Right cardiac atrium (tissue), 5 donors: ENCODE results near the gene ODF4. TPM values are rescaled to one million over a fixed set of nuclear protein-coding genes. Genes with fewer than 3 reads are reported as not detected.
"Not testable (repeated sequence)": the region's sequence is repeated elsewhere in the genome, so short reads cannot be mapped to it uniquely, and the experiment has no call there.

ENCODE experiments used
- ATAC-seq, 2 donors: fragments of 200-7000 bp; cut with Tn5 transposase; one replicate each; pipeline versions ENCODE4 v1.8.0 to v1.9.1; 2020; ENCODE audit warnings: moderate library complexity in 2 of 2, mild to moderate bottlenecking in 1 of 2
- DNase-seq, 3 donors: peaks; one replicate each; pipeline ENCODE4 v3.0.0-alpha.2; 2020
- H3K27ac ChIP-seq: one replicate; pipeline ENCODE4 v1.5.1; 2013; ENCODE audit warnings: mild to moderate bottlenecking, low read length, control low read depth, moderate library complexity
- H3K27me3 ChIP-seq: one replicate; pipeline ENCODE4 v1.6.1; 2013; ENCODE audit not compliant: control insufficient read depth, insufficient read depth
- H3K4me1 ChIP-seq: one replicate; pipeline ENCODE4 v1.6.1; 2013; ENCODE audit warnings: low read length; ENCODE audit not compliant: control insufficient read depth, insufficient read depth
- H3K4me3 ChIP-seq: one replicate; pipeline ENCODE4 v1.5.1; 2013; ENCODE audit warnings: low read length, control low read depth
- H3K9me3 ChIP-seq: one replicate; pipeline ENCODE4 v1.6.1; 2013; ENCODE audit warnings: low read length; ENCODE audit not compliant: control insufficient read depth
- WGBS: extraction: QIAGEN DNeasy Blood & Tissue Kit; methylation state at CpG from one replicate; pipeline ENCODE4 v1.1.7; 2013; 5-methylcytosine and 5-hydroxymethylcytosine counted together
- intact Hi-C, 4 donors: fragments of 100-400 bp; cut with DNase I; formaldehyde crosslinking; loops; one replicate each; pipeline versions ENCODE4 v1.11.0 to v1.14.0; 2022 to 2023
- polyA plus RNA-seq: library from polyadenylated mRNA; stranded (reverse); fragments of 200-250 nt; gene quantifications from one replicate; pipeline ENCODE4 v1.2.3, GENCODE V29; 2013
- total RNA-seq, 4 donors: library from RNA; stranded (reverse); fragmentation: NEBNext Ultra II Directional; extraction: Animal tissue kit (Norgen Biotek cat#: 25700); gene quantifications; one replicate each; pipeline ENCODE4 v1.2.1, GENCODE V29; 2021
- donor health status: healthy with polysubstance abuse.
- donor health status: DM: no; HTN: yes; CAD: no.
- donor health status: DM: no; HTN: no; CAD: no.
- donor health status: DM: no; HTN: yes; CAD: no; lungs with severe emphysema.
- donor health status: DM: yes; HTN: yes; CAD: no.

Gene ODF4
- total and polyA plus RNA-seq, 5 donors, result not detected

DNA sequence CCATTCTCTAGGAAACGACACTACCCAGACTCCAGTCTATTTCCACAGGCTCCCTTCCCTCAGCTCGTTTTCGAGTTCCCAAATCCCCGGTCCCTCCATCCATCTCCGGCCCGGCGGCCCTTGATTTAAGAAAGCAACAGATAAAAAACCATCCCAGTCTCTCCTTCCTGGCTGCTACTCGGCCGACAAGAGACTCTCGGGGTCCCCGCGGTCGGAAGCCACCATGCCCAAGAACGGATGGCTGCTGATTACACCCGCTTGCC lies 43.2 kb downstream of the ODF4 start:
- ATAC-seq, result peak; percentile 2 to 5
- H3K9me3 ChIP-seq, result no peaks in the 10 kb centered on the region
- intact Hi-C loops, result no loop called here
- peak overlapping the region; percentile 38 for H3K27ac ChIP-seq
- DNase-seq, result no peak
- peak overlapping the region; percentile 47 for H3K4me3 ChIP-seq
- peaks cover 6% of the 10 kb centered on the region for H3K4me1 ChIP-seq
- no peaks in the 10 kb centered on the region for H3K27me3 ChIP-seq
- WGBS, result under 1% methylated on average over 15 of the region's 15 CpGs

DNA sequence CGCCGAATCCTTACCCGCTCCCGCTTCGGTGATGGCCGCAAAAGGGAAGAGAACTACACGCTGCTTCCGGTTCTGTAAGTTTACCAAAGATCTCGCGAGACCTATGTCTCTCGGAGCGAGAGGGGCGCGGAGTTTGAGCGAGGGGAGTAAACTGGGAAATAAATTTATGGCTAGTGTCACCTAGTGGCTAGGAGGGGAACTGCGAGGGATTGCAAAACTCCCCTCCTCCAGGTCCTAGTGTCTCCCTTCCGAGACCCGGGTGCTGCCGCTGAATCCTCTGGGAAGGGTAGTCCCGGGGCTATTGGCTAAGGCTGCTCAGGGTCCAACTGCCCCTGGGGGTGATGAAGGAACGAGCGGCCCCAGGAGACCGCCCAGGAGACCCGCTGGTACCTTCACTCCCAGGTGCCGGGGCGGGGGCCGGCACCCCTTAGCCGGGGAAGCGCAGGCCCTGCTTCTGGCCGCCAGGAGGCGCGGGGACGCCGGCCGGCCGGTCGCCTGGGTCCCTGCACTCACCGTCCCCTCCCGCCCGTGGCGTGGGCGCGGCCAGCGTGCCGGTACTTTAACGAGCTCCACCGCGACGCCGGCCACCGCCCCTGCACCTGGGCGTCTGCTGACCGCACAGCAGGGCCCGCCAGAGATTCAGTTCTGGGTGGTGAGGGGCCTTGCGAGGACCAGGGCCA lies 43.6 kb downstream of the ODF4 start, which contains the start of gene RPL26:
RPL26 (minus strand) TSS at position 51 of the 680 bp plus-strand sequence. CDS start 883 bp downstream, outside the sequence.
- H3K27ac ChIP-seq, result peak within 1 kb of the TSS; percentile 73
- peak; percentile 94 to 96 for ATAC-seq
- peaks cover 6% of the 10 kb centered on the region for H3K4me1 ChIP-seq
- peak within 1 kb of the TSS; percentile 47 for H3K4me3 ChIP-seq
- WGBS, result under 1% methylated on average over 55 of the region's 55 CpGs
- peak; percentile 95 to 98 (median 97) for DNase-seq
- intact Hi-C loops, result no loop called here
- H3K9me3 ChIP-seq, result no peaks in the 10 kb centered on the region
- H3K27me3 ChIP-seq, result no peaks in the 10 kb centered on the region

DNA sequence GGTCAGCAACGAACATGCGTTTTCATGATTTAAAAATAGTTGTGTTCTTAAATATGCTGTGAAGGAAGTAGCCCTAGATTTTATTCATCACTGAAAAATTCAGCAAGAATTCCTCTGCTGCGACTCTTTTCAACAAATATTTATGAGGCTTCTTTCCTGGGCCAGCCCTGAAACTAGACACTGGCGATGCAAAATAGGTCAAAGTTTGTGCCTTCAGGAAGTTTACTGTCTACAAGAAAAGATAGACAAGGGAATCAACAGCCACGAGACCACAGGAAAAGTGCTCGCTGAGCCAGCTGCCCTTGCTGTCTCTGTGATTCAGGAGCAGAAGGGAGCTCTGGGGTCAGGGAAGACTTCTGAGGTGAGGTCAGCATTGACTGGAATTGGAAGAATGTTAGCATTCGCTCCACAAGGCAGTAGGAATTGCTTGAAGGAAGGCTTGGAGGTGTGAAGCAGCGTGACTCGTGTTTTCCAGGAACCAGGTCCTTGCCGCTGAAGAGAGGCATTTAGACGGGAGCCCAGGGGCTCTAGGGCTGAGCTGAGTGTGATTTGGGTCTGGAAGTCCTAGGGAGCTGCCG lies 45.2 kb downstream of the ODF4 start:
- DNase-seq (no peak), ATAC-seq (no peak)
- no peaks in the 10 kb centered on the region for H3K9me3 ChIP-seq
- intact Hi-C loops, result no loop called here
- 63% methylated on average over 12 of the region's 12 CpGs for WGBS
- H3K4me1 ChIP-seq, result peaks cover 6% of the 10 kb centered on the region
- H3K27me3 ChIP-seq, result no peaks in the 10 kb centered on the region
- H3K27ac ChIP-seq, result no peak overlapping the region
- H3K4me3 ChIP-seq, result no peak overlapping the region

DNA sequence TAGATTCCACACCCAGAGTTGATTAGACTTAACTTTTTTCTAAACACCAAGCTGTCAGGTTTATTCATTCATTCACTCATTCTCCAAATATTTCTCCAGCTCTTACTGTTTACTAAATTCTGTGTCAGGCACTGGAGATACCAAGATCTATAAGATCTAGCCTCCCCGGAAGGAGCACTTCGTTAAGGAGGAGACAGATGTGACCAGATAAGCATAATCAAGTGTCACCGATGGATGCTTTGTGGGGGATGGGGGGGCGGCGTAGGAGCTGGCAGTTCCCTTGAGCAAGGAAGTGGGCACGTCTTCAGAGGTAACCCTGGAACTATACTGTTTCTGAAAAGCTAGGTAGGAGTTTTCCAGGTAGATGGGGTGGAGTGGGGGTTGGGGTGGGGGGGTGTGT lies 47.2 kb downstream of the ODF4 start:
- Histone ChIP-seq H3K4me1 (peaks cover 3% of the 10 kb centered on the region), H3K4me3 (no peak overlapping the region), H3K9me3 (no peaks in the 10 kb centered on the region), H3K27me3 (no peaks in the 10 kb centered on the region), H3K27ac (no peak overlapping the region)
- intact Hi-C loops, result no loop called here
- ATAC-seq (no peak), DNase-seq (peak in 1 of 3 donors; percentile 16)
- WGBS, result 54% methylated on average over 6 of the region's 6 CpGs

DNA sequence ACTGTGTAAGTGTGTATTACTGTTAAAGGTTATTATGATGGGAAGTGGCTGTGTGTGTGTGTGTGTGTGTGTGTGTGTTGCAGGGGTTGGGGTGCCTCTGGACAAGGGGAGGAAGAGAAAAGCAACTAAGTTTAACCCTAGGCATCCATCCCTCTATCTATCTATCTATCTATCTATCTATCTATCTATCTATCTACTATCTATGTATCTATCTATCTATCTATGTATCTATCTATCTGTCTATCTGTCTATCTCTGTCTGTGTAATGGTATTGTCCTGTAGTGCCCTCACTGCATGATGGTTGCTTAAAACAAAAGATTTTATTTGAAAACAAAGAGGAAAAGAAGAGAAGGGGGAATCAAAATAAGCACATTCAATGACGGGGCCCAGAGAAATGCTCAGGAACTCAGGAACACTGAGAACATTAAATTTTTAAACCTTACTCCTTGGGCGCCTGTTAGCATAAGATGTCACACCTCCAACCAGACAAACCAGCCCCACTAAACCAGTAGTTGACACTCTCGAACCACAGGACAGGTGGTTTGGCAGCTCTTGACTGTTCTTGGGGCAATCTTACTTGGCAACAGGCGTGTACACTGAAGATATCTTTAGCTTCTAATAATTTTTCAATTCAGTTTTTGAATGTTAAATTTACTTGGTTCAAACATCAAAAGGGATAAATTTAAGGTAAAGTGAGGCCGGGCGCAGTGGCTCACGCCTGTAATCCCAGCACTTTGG lies 48.4 kb downstream of the ODF4 start:
- no peak for ATAC-seq
- H3K4me3 ChIP-seq, result no peak overlapping the region
- H3K9me3 ChIP-seq, result no peaks in the 10 kb centered on the region
- peaks cover 3% of the 10 kb centered on the region for H3K4me1 ChIP-seq
- intact Hi-C loops, result no loop called here
- H3K27me3 ChIP-seq, result no peaks in the 10 kb centered on the region
- H3K27ac ChIP-seq, result no peak overlapping the region
- DNase-seq, result no peak
- WGBS, result 93% methylated on average over 7 of the region's 7 CpGs

DNA sequence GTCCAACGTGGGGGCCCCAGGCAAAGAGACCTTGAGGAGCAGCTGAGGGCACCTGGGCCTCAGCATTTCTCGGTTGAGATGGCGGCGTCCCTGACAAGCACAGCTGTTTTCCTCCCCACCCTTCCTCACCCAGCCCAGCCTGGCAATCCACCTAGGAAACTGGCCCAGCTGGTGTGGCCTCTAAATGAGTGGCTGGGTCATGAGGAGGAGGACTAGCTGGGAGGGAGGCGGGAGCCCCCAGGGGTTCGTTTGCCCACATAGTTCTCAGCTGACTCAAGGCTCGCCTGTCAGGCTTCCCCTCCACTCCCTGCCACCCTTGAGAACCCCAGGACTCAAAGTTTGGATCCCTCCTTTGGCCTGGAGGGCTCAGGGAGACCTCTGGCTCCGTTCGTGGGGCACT lies 52.1 kb downstream of the ODF4 start:
- ATAC-seq (no peak), DNase-seq (peak in 1 of 3 donors; percentile 13)
- intact Hi-C loops, result no loop called here
- 44% methylated on average over 9 of the region's 9 CpGs for WGBS
- Histone ChIP-seq H3K4me1 (no peaks in the 10 kb centered on the region), H3K9me3 (no peaks in the 10 kb centered on the region), H3K4me3 (no peak overlapping the region), H3K27ac (no peak overlapping the region), H3K27me3 (no peaks in the 10 kb centered on the region)

DNA sequence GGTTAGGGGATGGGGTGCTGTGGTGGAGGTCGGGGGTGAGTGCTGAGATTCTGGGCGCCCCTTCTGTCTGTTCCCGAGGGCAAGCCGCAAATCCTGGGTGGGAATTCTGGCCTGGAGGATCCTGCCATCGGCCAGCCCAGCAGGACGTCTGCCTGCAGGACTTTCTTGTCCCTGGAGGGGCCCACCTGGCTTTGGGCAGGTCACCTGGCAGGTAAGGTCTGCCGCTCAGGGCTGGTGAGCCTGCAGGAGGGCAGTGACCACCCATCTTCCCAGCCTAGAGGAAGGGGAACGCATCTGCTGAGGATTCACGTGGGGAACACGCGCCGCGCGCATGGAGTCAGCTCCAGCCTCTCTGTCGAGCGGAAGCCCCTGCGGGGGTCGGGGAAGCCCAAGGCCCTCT lies 52.6 kb downstream of the ODF4 start:
- 60% methylated on average over 18 of the region's 18 CpGs for WGBS

DNA sequence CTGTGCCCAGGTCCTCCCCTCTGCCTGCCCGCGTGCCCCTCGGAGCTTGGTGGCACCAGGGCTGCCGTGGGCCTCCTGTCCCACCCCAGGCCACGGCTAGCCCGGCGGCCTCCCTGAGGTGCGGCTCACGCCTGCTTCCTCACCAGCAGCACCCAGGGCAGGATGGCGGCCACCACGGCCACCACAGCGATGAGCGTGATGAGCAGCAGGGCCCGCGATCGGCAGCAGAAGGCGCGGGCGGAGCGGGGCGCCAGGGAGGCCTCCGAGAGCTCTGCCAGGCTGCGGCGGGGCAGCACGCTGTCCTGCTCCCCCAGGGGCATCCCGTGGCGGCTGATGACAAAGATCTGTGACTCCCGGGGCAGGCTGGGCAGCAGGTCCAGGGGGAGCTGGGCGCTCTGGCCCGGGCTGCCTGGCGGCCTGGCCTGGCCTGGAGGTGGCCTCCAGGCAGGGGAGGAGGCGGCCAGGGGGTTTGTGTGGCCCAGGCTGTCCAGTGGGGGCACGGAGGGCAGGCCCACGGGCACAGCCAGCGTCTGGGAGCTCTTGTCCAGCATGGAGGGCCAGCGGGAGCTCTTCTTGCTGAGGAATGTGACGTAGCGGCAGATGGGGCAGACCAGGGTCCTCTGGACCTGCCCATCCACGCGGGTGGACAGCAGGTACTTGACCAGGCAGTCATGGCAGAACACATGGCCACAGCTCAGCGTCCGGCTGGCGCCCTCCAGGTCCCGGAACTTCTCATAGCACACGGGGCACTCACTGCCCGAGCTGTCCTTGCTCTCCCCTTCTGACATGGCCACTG lies 53.2 kb downstream of the ODF4 start:
- ATAC-seq (peak; percentile 35 to 37), DNase-seq (no peak)
- Histone ChIP-seq H3K9me3 (no peaks in the 10 kb centered on the region), H3K4me1 (no peaks in the 10 kb centered on the region), H3K27me3 (no peaks in the 10 kb centered on the region), H3K4me3 (no peak overlapping the region), H3K27ac (no peak overlapping the region)
- 87% methylated on average over 46 of the region's 46 CpGs for WGBS
- intact Hi-C loops, result no loop called here

More for the DNA sequence above, 52.6 kb downstream of the ODF4 start:
- Histone ChIP-seq H3K9me3 (no peaks in the 10 kb centered on the region), H3K27ac (no peak overlapping the region), H3K4me3 (no peak overlapping the region), H3K27me3 (no peaks in the 10 kb centered on the region), H3K4me1 (no peaks in the 10 kb centered on the region)
- DNase-seq (no peak), ATAC-seq (no peak)
- intact Hi-C loops, result no loop called here

DNA sequence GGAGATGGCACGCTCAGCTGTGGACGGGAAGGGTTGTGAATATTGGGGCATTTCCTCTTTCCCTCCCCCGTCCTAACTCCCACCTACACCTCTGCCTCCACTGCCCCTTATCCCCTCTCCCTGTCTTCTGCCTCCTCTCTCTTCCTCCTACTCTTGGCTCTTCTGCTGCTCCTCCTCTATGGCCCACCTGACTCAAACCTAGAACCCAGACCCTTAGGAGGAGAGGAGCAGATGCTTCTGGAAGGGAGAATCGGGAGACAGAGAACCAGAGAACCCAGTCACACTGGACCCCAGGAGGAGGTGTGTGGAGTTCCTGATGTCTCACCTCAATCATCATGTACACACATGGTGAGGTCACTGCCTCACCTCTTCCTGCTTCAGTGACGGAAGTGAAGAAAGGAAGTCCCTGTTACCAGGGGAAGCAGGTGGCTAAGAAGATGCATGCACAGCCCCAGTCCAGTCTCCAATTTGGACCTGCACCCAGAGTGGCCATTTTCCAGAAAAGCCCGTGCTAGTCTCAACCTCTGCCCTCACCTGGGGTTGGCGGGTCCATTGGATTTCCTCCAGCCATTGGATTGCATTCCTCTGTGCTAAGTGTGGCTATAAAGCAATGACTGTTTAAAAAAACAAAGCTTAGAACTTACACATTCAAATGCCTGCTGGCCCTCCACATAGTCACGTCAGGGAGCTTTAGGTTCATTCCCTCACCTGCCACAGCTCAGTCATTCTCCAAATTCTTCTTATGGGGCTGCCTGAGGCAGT lies 54.0 kb downstream of the ODF4 start:
- ATAC-seq (peak in 1 of 2 donors; percentile 17), DNase-seq (peak in 1 of 3 donors; percentile 14)
- Histone ChIP-seq H3K27ac (no peak overlapping the region), H3K9me3 (no peaks in the 10 kb centered on the region), H3K27me3 (no peaks in the 10 kb centered on the region), H3K4me1 (no peaks in the 10 kb centered on the region), H3K4me3 (no peak overlapping the region)
- WGBS, result 63% methylated on average over 8 of the region's 8 CpGs
- intact Hi-C loops, result no loop called here

DNA sequence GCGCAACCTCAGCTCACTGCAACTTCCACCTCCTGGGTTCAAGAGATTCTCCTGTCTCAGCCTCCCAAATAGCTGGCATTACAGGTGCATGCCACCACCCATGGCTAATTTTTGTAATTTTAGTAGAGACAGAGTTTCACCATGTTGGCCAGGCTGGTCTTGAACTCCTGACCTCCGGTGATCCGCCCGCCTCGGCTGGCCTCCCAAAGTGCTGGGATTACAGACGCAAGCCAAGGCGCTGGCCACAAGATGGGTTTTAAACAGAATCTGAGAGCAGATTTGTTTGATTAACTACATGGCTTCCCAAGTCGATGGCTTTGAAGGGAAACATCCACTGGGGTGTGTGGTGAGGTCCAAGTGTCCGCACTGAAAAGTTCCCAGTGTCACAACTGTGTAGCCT lies 54.9 kb downstream of the ODF4 start:
- H3K9me3 ChIP-seq, intact Hi-C loops, H3K27ac ChIP-seq, H3K4me3 ChIP-seq, H3K4me1 ChIP-seq, H3K27me3 ChIP-seq, ATAC-seq, DNase-seq: not testable (repeated sequence)
- WGBS, result 85% methylated on average over 9 of the region's 9 CpGs
